HG03439 (cell line): Measurements from ENCODE around the gene C1QTNF7.

Source experiments
- ATAC-seq: cut with Tn5 transposase; IDR thresholded peaks from one replicate; pipeline ENCODE4 v1.9.1; 2021; ENCODE audit warnings: mild to moderate bottlenecking, moderate library complexity; ENCODE audit not compliant: unreplicated experiment

The C1QTNF7 gene

DNA sequence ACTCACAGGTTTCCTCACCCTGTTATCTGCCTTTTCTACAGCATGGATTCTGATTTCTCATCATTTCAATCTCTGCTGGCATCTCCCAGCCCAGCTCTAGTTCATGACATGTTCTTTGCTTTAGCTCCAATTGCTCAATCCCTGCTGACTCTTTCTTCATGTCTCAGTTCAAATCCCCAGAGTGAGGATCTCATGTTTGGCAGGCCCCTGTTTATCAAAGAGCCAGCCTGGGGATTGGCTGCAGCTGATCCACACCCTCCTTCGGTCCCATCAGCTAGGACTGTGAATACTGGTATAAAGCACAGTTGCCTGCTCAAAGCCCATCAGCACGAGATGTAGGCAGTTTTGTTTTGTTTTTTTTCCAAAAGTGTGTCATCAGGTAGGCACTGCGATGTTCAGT, 27.5 kb downstream of the C1QTNF7 start:
- ATAC-seq: no peak

DNA sequence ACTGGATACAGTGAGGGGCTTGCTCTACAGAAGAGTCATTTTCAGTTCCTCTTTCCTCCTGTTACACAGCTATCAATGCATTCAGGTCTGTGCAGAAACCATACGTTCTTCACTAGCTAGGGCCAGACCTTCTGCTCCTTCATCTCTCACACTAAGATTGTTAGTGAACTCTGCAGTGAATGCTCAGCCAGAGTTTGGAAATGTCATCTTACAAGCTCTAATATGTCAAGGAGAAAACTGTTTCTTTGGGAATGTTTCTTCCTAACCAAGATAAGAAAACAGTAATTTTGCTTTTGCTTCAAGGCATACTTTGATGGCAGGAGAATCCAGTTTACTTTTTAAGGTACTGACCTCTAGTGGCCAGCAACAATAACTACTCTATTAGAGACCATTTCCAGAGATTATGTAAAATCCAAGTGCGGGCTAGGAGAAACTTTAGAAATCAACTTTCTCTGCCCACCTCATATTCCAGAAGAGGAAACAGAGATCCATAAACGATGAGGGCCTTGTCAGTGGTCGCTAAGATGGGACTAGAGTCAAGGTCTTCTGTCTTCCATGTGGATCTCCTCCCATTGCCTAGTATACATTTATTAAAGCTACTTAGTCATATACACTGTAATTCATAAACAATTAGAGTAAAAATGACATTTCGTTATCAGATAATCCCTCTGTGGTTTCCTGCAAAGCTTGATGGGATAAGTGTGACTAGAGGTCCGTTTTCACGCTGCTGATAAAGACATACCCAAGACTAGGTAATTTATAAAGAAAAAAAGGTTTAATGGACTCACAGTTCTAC, 29.8 kb downstream of the C1QTNF7 start:
- peak; percentile 85 for ATAC-seq

DNA sequence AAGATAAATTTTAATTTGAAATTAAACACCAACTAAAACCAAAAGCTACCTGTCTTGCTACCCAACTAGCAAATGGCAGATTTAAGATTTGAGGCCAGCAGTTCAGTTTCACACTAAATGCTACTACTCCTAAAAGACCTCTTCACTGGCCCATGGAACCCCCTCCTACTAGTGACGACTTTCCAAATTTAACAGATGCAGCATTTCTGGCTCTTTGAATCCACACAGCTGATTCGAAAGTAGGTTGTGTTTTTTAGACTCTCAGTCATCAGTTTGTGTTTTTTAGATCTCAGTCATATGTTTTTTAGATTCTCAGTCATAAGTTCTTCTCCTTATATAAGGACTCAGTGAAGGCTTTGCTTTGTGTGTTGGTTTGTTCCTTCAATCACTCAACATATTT, 30.8 kb downstream of the C1QTNF7 start:
- ATAC-seq: no peak

DNA sequence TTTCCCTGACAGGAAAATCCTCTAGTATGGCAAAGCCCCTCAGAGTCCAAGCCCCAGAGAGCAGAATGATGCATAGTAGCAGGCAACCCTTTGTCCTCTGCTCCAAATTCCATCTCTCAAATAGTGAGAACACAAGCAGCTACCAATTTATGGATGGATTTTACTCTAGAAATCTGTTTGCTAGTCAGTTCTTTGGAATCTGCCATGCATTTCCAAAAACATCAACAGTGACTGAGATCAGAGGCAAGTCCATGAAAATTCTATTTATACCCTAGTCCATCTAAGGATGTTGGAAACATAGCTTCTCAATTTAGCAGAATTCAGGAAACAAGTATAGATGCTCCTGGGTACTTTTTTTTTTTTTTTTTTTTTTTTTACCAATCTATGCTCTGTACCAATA, 31.9 kb downstream of the C1QTNF7 start:
- ATAC-seq: no peak

DNA sequence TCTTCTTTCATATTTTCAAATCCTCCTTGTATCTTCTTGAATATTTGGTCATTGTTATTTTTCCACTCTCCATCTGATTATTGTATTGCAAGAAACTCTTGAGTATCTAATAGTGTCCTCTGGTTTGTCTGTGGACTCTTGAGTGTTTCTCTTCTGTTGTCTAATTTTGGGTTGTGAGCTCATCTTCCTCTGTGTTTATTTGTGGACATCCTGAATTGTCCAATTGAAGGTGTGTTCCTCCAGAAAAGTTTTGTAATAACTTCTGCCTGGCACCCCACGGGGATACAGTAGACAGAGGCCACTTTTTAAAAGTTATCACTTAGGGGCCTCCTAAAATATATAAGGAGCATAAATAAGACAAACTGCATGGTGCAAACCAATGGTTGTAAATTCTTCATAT, 38.8 kb downstream of the C1QTNF7 start:
- no peak for ATAC-seq

DNA sequence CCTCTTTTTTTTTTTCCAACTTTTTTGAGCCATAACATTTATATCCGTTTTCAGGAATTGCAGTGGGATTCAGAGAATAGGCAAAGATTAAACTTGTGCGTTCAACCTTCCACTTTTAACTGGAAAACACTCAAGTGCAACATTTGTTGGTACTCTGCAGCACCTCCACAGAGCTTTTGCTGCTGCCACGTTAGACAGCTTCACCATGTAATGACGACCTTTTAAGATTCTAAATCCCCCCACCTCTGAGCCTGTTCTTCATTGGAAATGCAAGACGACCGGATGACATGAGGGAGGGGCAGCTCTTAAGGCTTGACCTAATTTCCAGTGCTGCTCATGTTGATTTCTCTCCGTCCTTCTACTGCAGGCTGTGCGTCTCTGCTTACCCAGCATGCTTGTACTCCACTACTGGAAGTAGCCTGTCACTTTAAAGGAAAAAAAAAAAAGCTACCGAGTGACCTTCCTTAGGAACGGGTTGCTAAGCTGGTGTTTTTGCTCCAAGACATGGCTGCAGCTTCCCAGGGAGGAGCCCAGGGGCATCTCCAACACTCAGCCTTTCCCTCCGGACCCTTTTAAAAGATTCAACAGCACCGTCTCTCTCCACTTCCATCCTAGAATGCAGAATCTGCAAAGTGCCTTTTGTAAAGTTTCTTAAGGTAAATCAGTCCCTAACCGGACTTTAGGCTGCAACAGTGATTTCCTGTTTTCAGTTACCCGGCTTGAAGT, 41.7 kb downstream of the C1QTNF7 start, which contains the start of gene CC2D2A:
TSS of gene CC2D2A (plus strand) at position 481 of the 726 bp plus-strand sequence. CDS start 6,051 bp downstream, outside the sequence.
- no peak for ATAC-seq

DNA sequence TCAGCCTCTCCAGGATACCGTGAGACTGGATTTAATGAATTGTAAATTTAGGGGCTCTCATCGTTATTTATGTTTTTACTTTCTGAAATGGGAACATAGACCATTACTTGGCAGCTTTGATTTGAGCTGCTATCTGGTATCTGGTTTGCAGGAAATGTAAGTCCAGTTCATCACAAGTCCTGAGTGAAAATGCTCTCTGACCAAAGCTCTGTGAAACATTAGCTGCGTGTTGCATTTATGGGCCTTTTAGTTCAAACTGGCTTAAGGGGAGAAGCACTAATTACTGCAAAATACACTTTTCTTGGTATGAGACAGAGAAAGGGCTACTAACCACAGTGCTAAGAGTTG, 42.3 kb downstream of the C1QTNF7 start:
- ATAC-seq: no peak

DNA sequence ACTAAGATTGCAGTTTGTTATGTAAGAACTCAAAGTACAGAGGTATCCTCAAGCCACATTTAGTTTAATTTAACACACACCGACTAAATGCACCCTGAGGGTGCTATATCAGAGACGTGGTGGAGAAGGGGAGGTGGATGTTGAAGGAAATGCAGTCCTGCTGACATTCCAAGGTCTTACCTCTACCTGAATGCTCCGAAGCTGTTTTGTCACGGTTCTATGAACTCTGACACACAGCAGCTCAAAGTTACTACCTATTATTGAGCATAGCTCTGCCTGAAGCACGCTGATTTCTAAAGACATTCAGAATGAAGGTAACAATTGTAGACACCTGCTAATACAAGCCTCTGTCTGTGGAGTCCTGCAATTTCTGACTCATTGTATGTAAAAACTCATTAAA, 48.6 kb downstream of the C1QTNF7 start:
- no peak for ATAC-seq

DNA sequence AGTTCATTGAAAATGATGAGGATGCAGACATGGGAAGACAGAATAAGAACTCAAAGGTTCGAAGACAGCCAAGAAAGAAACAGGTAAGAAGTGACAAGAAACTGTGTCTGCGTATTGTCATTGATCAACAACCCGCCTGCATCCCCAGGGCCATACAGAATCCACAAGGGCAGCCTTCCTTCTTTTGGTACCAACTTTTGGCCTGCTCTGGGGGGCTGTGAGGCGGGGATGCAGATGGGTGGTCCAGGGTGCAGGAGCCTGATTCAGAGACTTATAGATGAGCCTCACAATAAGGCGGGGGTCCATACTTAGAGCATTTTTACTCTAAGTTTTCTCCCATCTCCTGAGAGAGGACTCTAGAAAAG, 50.9 kb downstream of the C1QTNF7 start:
- no peak for ATAC-seq

DNA sequence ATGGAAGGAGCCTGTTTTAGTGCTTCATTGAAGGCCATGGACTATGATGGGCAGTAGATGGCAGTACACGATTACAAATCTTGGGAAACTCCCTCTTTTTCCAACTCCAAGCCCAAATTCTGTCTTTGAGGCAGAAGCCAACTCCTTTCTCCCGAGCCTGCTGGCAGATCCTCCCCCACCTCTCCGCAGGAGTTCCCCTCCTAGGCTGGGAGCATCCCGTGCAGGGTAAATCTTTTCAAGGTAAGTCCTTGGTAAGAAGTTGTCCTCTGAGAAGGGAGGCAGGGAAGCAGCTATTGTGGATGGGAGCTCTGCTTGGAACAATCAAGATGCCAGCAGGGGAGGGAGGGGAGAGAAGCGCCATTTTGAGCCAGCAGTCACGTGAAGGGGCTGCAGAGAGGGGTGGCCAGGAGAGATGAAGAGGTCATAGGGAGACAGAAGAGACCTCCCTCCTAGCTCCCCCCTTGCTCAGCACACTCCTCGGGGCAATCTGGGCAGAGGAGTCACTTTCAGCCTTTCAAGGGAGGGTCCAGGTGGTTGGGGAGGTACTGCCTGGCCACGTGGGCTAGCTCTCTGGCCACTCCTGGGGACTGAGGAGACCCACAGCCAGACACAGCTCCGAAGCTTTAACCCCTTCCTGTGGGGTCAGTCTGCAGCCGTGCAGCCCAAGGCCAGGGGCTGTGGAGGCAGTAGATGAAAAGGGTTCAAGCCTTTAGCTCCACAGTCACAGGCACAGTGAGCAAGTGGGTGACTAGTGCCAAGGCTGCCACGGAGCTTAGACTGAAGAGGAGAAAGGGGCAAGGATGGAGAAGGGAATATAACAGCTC, 51.5 kb downstream of the C1QTNF7 start:
- no peak for ATAC-seq

DNA sequence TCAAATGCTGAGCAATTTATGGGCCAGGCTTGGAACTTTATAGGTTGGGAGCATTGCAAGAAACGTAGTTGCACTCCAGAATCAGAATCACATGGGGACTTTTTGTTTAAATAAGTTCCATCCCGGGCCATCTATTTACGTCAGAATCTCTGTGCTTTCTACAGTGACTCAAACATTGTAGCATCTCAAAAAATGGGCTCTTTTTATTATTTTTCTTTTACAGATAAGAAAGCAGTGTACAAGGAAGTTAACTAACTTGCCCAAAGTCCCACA, 52.0 kb downstream of the C1QTNF7 start:
- no peak for ATAC-seq

DNA sequence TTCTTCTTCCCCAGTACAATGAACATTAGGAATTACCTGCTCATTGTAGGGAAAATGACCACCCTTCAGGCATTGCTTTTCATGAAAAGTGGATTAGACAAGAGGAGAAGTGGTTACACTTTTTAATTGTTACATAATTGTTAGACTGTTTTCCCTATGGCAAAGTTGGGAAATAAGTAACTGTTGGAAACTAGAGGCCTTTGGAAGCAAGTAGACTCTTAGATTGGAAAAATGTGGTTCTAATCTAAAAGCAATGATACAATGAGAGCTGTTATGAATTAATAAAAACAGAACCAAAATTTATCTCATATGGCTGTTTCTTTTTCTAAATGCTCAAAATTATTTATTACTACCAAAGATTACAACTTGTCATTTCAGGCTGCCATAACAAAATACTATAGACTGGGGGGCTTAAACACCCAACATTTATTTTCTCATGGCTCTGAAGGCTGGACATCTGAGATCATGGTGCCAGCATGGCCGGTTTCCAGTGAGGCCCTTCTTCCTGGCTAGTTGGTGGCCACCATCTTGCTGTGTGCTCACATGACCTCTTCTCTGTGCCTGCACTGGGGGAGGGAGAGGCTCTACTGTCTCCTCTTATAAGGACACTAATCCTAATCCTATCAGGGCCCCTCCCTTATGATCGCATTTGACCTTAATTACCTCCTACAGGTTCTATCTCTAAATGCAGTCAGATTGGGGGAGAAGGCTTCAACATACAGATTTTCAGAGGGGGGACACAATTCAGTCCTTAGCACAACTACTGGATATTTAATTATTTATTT, 54.3 kb downstream of the C1QTNF7 start:
- ATAC-seq: no peak

DNA sequence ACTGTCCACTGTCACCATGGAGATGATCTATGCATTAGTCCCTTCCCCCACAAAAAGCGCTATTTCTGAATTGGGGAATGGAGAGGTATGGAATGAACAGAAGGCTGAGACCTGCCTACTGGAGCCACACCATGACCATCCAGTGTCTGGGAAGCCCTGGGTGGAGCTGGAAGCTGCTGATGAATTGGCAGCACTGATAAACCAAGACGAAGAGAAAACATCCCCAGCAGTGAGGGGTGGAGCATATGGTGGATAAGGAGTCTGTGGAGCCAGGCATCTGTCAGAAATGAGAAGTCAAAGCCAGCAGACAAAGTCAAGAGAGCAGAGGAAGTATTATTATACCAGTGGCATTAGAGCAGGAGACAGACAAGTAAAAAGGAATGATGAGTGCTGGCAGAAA, 55.0 kb downstream of the C1QTNF7 start:
- no peak for ATAC-seq

DNA sequence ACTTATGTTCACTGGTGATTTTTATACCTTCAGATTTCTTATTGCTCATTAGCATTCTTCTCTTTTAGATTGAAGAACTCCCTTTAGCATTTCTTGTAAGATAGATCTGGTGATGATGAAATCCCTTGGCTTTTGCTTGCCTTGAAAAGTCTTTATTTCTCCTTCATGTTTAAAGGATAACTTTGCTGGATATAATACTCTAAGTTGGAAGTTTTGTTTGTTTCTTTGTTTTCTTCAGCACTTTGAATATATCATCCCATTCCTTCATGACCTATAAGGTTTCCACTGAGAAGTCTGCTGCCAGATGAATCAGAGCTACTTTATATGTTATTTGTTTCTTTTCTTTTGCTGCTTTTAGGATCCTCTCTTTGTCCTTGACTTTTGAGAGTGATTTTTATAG, 60.3 kb downstream of the C1QTNF7 start:
- no peak for ATAC-seq

DNA sequence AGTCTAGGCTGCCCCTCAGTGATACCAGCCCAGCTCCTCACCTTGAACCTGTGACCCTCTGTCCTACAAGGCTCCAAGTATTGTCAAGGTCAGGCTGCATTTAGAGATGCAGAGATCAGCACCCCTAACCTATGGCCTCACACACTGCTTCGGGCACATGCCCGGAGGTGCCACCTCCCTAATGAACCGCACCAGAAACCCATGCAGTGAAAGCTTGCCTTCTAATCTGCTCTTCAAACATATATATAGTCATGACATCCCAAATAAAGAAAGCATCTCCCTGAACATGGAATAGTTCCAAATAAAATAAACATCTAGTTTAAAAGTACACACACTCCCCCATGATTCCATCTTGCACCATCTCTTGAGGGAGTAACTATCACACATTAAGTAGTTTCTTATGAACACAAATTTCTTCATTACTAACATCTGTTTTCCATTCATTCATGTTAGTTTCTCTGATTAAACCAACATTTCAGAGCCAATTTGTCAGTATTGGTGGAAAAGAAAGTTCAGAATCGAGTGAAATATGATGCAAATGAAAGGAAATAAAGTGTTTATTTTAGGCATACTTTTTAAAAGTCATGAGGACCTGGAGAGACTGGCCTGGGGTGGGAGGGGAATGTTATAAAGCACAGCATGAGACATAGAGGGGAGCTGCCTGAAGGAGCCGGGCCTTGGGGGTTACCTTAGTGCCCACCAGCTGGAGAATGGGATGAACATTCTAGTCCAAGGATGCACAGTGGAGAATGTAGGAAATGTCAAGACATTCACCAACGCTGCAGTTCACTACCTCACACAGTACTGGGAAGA, 61.0 kb downstream of the C1QTNF7 start:
- no peak for ATAC-seq

DNA sequence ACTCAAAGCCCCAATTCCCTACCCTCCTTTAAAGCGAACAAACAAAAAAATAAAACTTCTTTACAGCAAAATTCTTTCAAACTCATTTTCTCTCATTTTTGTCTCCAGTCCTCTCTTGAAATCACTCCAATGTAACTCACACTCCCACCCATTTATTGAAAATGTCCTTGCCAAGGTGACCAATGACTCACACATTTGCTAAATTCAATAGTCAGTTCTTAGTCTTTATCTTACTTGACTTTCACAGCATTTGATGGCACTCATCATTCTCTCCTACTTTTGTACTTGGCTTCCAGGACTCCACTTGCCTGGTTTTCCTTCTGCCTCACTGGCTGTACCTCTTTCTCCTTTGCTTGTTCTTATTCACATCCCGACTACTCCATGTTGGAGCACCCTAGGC, 61.7 kb downstream of the C1QTNF7 start:
- ATAC-seq: no peak

DNA sequence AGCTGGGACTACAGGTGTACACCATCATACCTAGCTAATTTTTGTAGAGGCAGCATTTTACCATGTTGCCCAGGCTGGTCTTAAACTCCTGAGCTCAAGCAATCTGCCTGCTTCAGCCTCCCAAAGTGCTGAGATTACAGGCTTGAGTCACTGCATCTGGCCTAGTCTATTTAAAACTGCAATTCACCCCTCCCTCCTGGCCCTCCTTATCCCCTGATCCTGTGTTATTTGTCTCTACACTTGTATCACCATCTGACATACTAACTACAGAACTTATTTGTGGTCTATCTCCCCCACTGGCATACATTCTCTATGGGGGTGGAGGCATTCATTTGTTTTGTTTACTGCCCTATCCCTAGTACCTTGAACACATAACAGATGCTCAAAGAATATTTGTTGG, 65.6 kb downstream of the C1QTNF7 start:
- no peak for ATAC-seq

DNA sequence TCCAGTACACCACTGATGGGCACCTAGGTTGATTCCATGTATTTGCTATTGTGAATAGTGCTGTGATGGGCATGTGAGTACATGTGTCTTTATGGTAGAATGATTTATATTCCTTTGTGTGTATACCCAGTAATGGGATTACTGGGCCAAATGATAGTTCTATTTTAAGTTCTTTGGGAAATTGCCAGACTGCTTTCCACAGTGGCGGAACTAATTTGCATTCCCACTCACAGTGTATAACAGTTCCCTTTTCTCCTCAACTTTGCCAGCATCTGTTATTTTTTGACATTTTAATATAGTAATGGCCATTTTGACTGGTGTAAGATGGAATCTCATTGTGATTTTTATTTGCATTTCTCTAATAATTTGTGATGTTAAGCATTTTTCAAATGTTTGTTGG, 67.8 kb downstream of the C1QTNF7 start:
- no peak for ATAC-seq
